Esophagus squamous epithelium (tissue), 5 donors: ENCODE results near the gene FGA. TPM values are rescaled to one million over a fixed set of nuclear protein-coding genes. Genes with fewer than 3 reads are reported as not detected.

Source experiments
- DNase-seq: peaks from one replicate; lab custom pipeline; 2025; lab: John Stamatoyannopoulos, UW
- H3K27ac ChIP-seq, 4 donors: fragments of 200-600 bp; sonication (generic); one replicate each; pipeline ENCODE4 v1.5.1; 2016 to 2019; ENCODE audit warnings: mild to moderate bottlenecking in 1 of 4
- H3K27me3 ChIP-seq, 4 donors: fragments of 200-600 bp; sonication (generic); 1 replicate in 3 of 4; 2 replicates in 1 of 4; pipeline versions ENCODE4 v1.5.1 to v1.6.0; 2017 to 2021; ENCODE audit warnings: antibody characterized with exemption in 1 of 4
- H3K36me3 ChIP-seq, 3 donors: fragments of 200-600 bp; sonication (generic); one replicate each; pipeline ENCODE4 v1.5.1; 2016 to 2019
- H3K4me1 ChIP-seq, 3 donors: fragments of 200-600 bp; sonication (generic); one replicate each; pipeline ENCODE4 v1.5.1; 2017 to 2019
- H3K4me3 ChIP-seq, 4 donors: fragments of 200-600 bp; sonication (generic); 1 replicate in 3 of 4; 2 replicates in 1 of 4; pipeline ENCODE4 v1.5.1; 2016 to 2019; ENCODE audit warnings: mild to moderate bottlenecking in 2 of 4, moderate library complexity in 1 of 4
- H3K9me3 ChIP-seq, 3 donors: fragments of 200-600 bp; sonication (generic); one replicate each; pipeline ENCODE4 v1.5.1; 2016 to 2019
- POLR2A ChIP-seq, 4 donors: fragments of 450-650 bp; IDR thresholded peaks; one replicate each; pipeline ENCODE4 v1.6.1; 2017; ENCODE audit warnings: antibody characterized with exemption in 4 of 4, mild to moderate bottlenecking in 4 of 4, moderate library complexity in 3 of 4
- WGBS, 2 donors: methylation state at CpG; one replicate each; pipeline ENCODE4 v1.1.5; 2018; 5-methylcytosine and 5-hydroxymethylcytosine counted together
- intact Hi-C: fragments of 100-400 bp; cut with DNase I; formaldehyde crosslinking; loops from one replicate; pipeline ENCODE4 v1.15.0; 2022
- total RNA-seq, 4 donors: library from RNA; depleted of rRNA; stranded (reverse); fragments of >200 nt; gene quantifications; one replicate each; pipeline ENCODE4 v1.1.0, GENCODE V29; 2016
- TF ChIP-seq, protein P1 (sequence below), 6 experiments: fragments of 450-650 bp in 4 of 6; fragments of 200-600 bp in 2 of 6; sonication (generic) in 2 of 6; IDR thresholded peaks; one replicate each; pipeline ENCODE4 v1.5.1; 2016 to 2019; ENCODE audit warnings: antibody characterized with exemption in 6 of 6, mild to moderate bottlenecking in 4 of 6, moderate library complexity in 4 of 6
- donor health status: DM: yes; HTN: yes; CAD: no.

The FGA gene
- total RNA-seq, 4 donors from 2014 or later: not detected

DNA sequence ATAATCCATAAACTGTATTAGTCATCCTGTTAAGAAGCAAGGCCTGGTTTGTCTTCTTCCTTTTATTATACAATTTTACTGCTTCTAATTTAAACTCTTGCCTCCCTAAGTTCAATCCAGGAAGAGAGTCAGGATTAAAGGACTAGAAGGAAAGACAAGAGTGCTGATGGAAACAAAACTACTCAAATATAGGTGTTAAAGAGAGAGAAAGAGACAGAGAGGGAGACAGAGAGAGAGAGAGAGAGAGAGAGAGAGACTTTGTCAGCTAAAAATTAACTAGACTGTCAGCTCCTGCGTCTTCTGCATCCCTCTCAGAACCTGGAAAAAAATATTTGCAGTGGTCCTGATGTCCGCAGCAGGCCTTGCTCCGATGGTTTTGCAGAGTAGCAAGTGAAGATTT, 35.4 kb upstream of the FGA start:
- peaks cover 8 to 15% (median 9%) of the 10 kb centered on the region in 3 donors for H3K4me1 ChIP-seq
- WGBS, 2 donors: 80 to 84% methylated on average over 3 of the region's 3 CpGs
- no peak overlapping the region for H3K27ac ChIP-seq
- DNase-seq: no peak
- no peaks in the 10 kb centered on the region for H3K36me3 ChIP-seq
- no peaks in the 10 kb centered on the region for H3K9me3 ChIP-seq
- intact Hi-C loops: no loop called here
- no peak overlapping the region for H3K4me3 ChIP-seq
- TF ChIP-seq, protein P1, sequence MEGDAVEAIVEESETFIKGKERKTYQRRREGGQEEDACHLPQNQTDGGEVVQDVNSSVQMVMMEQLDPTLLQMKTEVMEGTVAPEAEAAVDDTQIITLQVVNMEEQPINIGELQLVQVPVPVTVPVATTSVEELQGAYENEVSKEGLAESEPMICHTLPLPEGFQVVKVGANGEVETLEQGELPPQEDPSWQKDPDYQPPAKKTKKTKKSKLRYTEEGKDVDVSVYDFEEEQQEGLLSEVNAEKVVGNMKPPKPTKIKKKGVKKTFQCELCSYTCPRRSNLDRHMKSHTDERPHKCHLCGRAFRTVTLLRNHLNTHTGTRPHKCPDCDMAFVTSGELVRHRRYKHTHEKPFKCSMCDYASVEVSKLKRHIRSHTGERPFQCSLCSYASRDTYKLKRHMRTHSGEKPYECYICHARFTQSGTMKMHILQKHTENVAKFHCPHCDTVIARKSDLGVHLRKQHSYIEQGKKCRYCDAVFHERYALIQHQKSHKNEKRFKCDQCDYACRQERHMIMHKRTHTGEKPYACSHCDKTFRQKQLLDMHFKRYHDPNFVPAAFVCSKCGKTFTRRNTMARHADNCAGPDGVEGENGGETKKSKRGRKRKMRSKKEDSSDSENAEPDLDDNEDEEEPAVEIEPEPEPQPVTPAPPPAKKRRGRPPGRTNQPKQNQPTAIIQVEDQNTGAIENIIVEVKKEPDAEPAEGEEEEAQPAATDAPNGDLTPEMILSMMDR (IDR thresholded peaks at IDR 0.05): no peak
- TF ChIP-seq POLR2A (IDR thresholded peaks at IDR 0.05): no peak
- peaks cover 0 to 41% (median 0%) of the 10 kb centered on the region in 4 donors for H3K27me3 ChIP-seq

- H3K9me3 ChIP-seq: no peaks in the 10 kb centered on the region
- no peak for DNase-seq
- no peaks in the 10 kb centered on the region for H3K36me3 ChIP-seq
- TF ChIP-seq POLR2A (IDR thresholded peaks at IDR 0.05): no peak
- TF ChIP-seq, protein P1 (IDR thresholded peaks at IDR 0.05): no peak
- no peak overlapping the region for H3K27ac ChIP-seq
- intact Hi-C loops: loop anchor here (5.0 kb wide), 1 partner anchor 67 kb away; no protein-coding TSS in a partner anchor
- H3K4me3 ChIP-seq: no peak overlapping the region
- H3K27me3 ChIP-seq: peaks cover 0 to 27% (median 0%) of the 10 kb centered on the region in 4 donors
- WGBS, 2 donors: 88 to 91% methylated on average over 5 to 7 of the region's 7 CpGs
- peaks cover 8 to 15% (median 9%) of the 10 kb centered on the region in 3 donors for H3K4me1 ChIP-seq
Observed at GRCh38 chr4:154623995-154624394, 33.5 kb upstream of the FGA start.

DNA sequence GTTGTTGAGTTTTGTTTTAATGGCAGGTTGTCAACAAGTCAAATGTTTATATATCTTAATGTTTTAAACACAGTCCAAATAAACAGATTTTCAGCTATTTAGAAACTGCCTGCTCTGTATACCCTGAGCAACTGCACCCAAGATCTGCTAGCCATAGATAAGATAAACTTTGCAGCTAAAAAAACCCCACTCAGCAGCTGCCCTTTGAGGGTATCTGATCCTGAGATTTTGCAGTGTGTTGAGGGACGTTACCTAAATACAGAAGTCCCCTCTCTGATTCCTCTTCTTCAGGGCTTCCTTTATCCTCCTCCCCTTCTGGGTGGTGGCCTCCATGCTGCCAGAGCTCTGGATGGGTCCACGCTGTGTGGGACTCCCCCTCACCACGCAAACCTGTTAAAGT, 32.9 kb upstream of the FGA start:
- H3K27me3 ChIP-seq: peaks cover 0 to 21% (median 0%) of the 10 kb centered on the region in 4 donors
- H3K9me3 ChIP-seq: no peaks in the 10 kb centered on the region
- TF ChIP-seq, protein P1 (IDR thresholded peaks at IDR 0.05): no peak
- TF ChIP-seq POLR2A (IDR thresholded peaks at IDR 0.05): no peak
- intact Hi-C loops: loop anchor here (5.0 kb wide), 1 partner anchor 66 kb away; no protein-coding TSS in a partner anchor
- no peak for DNase-seq
- no peaks in the 10 kb centered on the region for H3K36me3 ChIP-seq
- no peak overlapping the region for H3K27ac ChIP-seq
- WGBS, 2 donors: 72 to 76% methylated on average over 3 of the region's 3 CpGs
- peaks cover 8 to 15% (median 9%) of the 10 kb centered on the region in 3 donors for H3K4me1 ChIP-seq
- H3K4me3 ChIP-seq: no peak overlapping the region

DNA sequence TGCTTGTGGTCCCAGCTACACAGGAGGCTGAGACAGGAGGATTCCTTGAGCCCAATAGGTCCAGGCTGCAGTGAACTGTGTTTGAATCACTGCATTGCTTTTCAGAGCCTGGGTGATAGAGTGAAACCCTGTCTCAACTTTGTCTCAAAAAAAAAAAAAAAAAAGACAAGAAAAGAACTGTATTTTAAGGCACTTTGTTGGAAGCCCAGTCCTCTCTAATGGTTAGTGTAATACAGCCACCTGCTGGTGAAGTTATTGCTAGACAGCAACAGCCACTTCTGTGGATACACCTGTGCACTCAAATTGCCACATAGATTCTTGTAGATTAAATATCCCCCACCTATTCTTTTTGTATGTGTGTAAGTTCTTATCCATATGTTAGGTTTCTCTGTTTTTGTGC, 32.1 kb upstream of the FGA start:
- intact Hi-C loops: loop anchor here (5.0 kb wide), 1 partner anchor 65 kb away; no protein-coding TSS in a partner anchor
- Histone ChIP-seq H3K4me3 (no peak overlapping the region), H3K4me1 (peaks cover 8 to 15% (median 9%) of the 10 kb centered on the region in 3 donors), H3K27ac (no peak overlapping the region), H3K36me3 (no peaks in the 10 kb centered on the region), H3K9me3 (no peaks in the 10 kb centered on the region), H3K27me3 (peaks cover 0 to 13% (median 0%) of the 10 kb centered on the region in 4 donors)
- DNase-seq: no peak
- TF ChIP-seq, protein P1 (IDR thresholded peaks at IDR 0.05): peak in 5 of 6 experiments; percentile 43 to 63 (median 46)
- TF ChIP-seq POLR2A (IDR thresholded peaks at IDR 0.05): no peak

DNA sequence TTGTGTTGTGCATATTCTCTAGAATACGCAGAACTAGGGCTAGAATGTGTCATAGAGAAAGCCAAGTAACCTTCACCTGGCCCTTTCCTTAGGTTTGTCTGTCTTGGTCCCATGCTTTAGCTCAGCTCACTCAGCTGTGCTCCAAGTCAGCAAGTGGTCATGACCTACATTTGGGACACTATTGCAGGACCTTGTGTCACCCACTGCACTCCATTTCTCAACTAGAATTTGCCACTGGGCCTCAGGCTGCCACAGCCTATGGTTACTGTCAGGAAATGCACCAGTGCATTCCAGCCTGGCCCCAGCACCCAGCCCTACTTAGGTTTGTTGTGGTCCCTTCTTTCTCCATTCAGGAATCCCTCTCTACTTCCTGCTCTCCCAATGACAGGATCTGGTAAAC, 29.6 kb upstream of the FGA start:
- no peaks in the 10 kb centered on the region for H3K36me3 ChIP-seq
- H3K27ac ChIP-seq: no peak overlapping the region
- no peaks in the 10 kb centered on the region for H3K27me3 ChIP-seq
- no peak for DNase-seq
- TF ChIP-seq, protein P1 (IDR thresholded peaks at IDR 0.05): no peak
- no peak for TF ChIP-seq POLR2A (IDR thresholded peaks at IDR 0.05)
- H3K4me1 ChIP-seq: no peaks in the 10 kb centered on the region
- intact Hi-C loops: loop anchor here (5.0 kb wide), 1 partner anchor 63 kb away; no protein-coding TSS in a partner anchor
- H3K4me3 ChIP-seq: no peak overlapping the region
- 0 to 33% methylated on average over 1 of the region's 1 CpG for WGBS, 2 donors
- no peaks in the 10 kb centered on the region for H3K9me3 ChIP-seq
